CD4-positive, alpha-beta T cell treated with Interferon gamma for 1 hour (primary cell): ENCODE measurements around the gene NSRP1.
"Not testable (repeated sequence)": the region's sequence is repeated elsewhere in the genome, so short reads cannot be mapped to it uniquely, and the experiment has no call there.

ENCODE experiments used
- DNase-seq: peaks from one replicate; pipeline ENCODE4 v3.0.0-alpha.2; 2020

The NSRP1 gene

GRCh38 chr17:30124273-30124796 is 7.7 kb downstream of the NSRP1 start:
- DNase-seq = no peak

GRCh38 chr17:30130121-30130520 is 13.5 kb downstream of the NSRP1 start:
- DNase-seq = no peak

GRCh38 chr17:30132615-30133014 is 16.0 kb downstream of the NSRP1 start:
- no peak for DNase-seq

- no peak for DNase-seq
Observed at GRCh38 chr17:30133197-30133596, 16.6 kb downstream of the NSRP1 start.

- DNase-seq = no peak
Observed at GRCh38 chr17:30134551-30134950, 17.9 kb downstream of the NSRP1 start.

GRCh38 chr17:30137158-30137557 is 20.5 kb downstream of the NSRP1 start:
- DNase-seq = no peak

- DNase-seq = not testable (repeated sequence)
Observed at GRCh38 chr17:30147860-30148259, 31.2 kb downstream of the NSRP1 start.

- DNase-seq = no peak
Observed at GRCh38 chr17:30148376-30148775, 31.8 kb downstream of the NSRP1 start.

GRCh38 chr17:30151471-30151870 is 34.9 kb downstream of the NSRP1 start:
- DNase-seq = no peak

GRCh38 chr17:30153463-30153862 is 36.8 kb downstream of the NSRP1 start:
- DNase-seq = no peak

- no peak for DNase-seq
Observed at GRCh38 chr17:30155389-30155788, 38.8 kb downstream of the NSRP1 start.

GRCh38 chr17:30158896-30159625 is 42.4 kb downstream of the NSRP1 start:
- DNase-seq = no peak

- DNase-seq = no peak
Observed at GRCh38 chr17:30160419-30161172, 44.0 kb downstream of the NSRP1 start.

GRCh38 chr17:30161601-30162000 is 45.0 kb downstream of the NSRP1 start:
- DNase-seq = no peak

- no peak for DNase-seq
Observed at GRCh38 chr17:30164531-30164930, 47.9 kb downstream of the NSRP1 start.

- no peak for DNase-seq
Observed at GRCh38 chr17:30165147-30165546, 48.5 kb downstream of the NSRP1 start.

GRCh38 chr17:30165960-30166359 is 49.3 kb downstream of the NSRP1 start:
- DNase-seq = no peak

- DNase-seq = no peak
Observed at GRCh38 chr17:30170415-30170987, 53.9 kb downstream of the NSRP1 start.

- DNase-seq = no peak
Observed at GRCh38 chr17:30172560-30172959, 55.9 kb downstream of the NSRP1 start.

GRCh38 chr17:30173649-30174048 is 57.0 kb downstream of the NSRP1 start:
- no peak for DNase-seq

GRCh38 chr17:30174556-30174955 is 57.9 kb downstream of the NSRP1 start:
- DNase-seq = no peak

GRCh38 chr17:30176855-30177254 is 60.2 kb downstream of the NSRP1 start:
- DNase-seq = no peak

GRCh38 chr17:30186761-30187160 is 70.1 kb downstream of the NSRP1 start:
- DNase-seq = no peak

- no peak for DNase-seq
Observed at GRCh38 chr17:30187573-30187972, 71.0 kb downstream of the NSRP1 start.
